Spinal cord (tissue), 10 donors: ENCODE measurements around the gene TBC1D22A. TPM values are rescaled to one million over a fixed set of nuclear protein-coding genes. Genes with fewer than 3 reads are reported as not detected.

ENCODE experiments used
- DNase-seq, 6 donors: peaks; one replicate each; pipeline versions ENCODE4 v3.0.0 to v3.0.0-alpha.2; 2013 to 2015; ENCODE audit warnings: low spot score in 6 of 6, low read depth in 4 of 6
- H3K27ac ChIP-seq: one replicate; pipeline ENCODE4 v1.5.1; 2013; ENCODE audit warnings: low read depth, low read length, control low read depth
- H3K27me3 ChIP-seq: one replicate; pipeline ENCODE4 v1.6.1; 2013; ENCODE audit warnings: low read length; ENCODE audit not compliant: control insufficient read depth, insufficient read depth
- H3K36me3 ChIP-seq: one replicate; pipeline ENCODE4 v1.6.1; 2013; ENCODE audit warnings: low read length; ENCODE audit not compliant: control insufficient read depth, insufficient read depth
- H3K4me1 ChIP-seq: one replicate; pipeline ENCODE4 v1.6.1; 2013; ENCODE audit warnings: low read length; ENCODE audit not compliant: control insufficient read depth, insufficient read depth
- H3K4me3 ChIP-seq: one replicate; pipeline ENCODE4 v1.5.1; 2013; ENCODE audit warnings: low read depth, low read length, control low read depth
- H3K9me3 ChIP-seq: one replicate; pipeline ENCODE4 v1.6.1; 2013; ENCODE audit warnings: low read length; ENCODE audit not compliant: control insufficient read depth, insufficient read depth
- WGBS: methylation state at CpG from one replicate; pipeline ENCODE4 v1.1.5; 2013; ENCODE audit warnings: missing lambda C conversion rate; ENCODE audit not compliant: insufficient coverage; 5-methylcytosine and 5-hydroxymethylcytosine counted together
- polyA plus RNA-seq, 2 donors: library from polyadenylated mRNA; unstranded; fragments of 120-200 nt; gene quantifications; one replicate each; pipeline ENCODE4 v1.2.1, GENCODE V29; 2013; ENCODE audit not compliant: insufficient read length in 2 of 2
- total RNA-seq, 2 donors: library from RNA; depleted of rRNA in 1 of 2; stranded (reverse); fragments of 120-200 nt in 1 of 2; fragments of >200 nt in 1 of 2; gene quantifications; one replicate each; pipeline versions ENCODE4 v1.2.3 to v1.2.4, GENCODE V29; 2013 to 2014
- donor health status: healthy.

TBC1D22A gene
- total and polyA plus RNA-seq, 4 donors, result 7.1 to 14.6 (median 10.8) TPM

- H3K4me3 ChIP-seq, result no peak overlapping the region
- no peaks in the 10 kb centered on the region for H3K27me3 ChIP-seq
- peaks cover 25% of the 10 kb centered on the region for H3K4me1 ChIP-seq
- WGBS, result 57% methylated on average over 5 of the region's 6 CpGs
- no peak overlapping the region for H3K27ac ChIP-seq
- DNase-seq, result peak in 2 of 6 donors; percentile 67 to 69
- H3K36me3 ChIP-seq, result no peaks in the 10 kb centered on the region
- peaks cover 5% of the 10 kb centered on the region for H3K9me3 ChIP-seq
Measured at GRCh38 chr22:46758867-46759290, 3.6 kb upstream of the TBC1D22A start.

DNA sequence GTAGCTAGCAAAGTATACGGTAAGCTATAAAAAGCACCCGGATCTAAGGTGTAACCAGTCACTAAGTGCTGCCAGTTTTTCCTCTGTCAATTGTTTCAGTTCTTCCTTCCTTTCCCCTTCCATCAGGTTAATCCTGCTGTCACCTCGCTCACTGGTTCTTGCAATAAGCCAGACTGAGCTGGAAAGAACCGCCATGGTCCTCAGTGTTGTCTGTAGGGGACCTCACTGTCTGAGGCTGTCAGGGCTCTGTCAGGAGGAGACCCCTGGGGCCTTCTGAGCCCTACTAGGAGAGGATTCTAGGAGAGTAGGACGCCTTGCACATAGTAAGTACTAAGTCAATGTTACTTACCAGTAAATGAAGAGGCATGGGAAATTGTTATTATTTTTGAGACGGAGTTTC, 1.4 kb upstream of the TBC1D22A start:
- DNase-seq, result no peak
- Histone ChIP-seq H3K36me3 (no peaks in the 10 kb centered on the region), H3K27me3 (no peaks in the 10 kb centered on the region), H3K27ac (no peak overlapping the region), H3K4me3 (no peak overlapping the region), H3K9me3 (peaks cover under 1% of the 10 kb centered on the region), H3K4me1 (peaks cover 20% of the 10 kb centered on the region)
- WGBS, result 78% methylated on average over 5 of the region's 6 CpGs

DNA sequence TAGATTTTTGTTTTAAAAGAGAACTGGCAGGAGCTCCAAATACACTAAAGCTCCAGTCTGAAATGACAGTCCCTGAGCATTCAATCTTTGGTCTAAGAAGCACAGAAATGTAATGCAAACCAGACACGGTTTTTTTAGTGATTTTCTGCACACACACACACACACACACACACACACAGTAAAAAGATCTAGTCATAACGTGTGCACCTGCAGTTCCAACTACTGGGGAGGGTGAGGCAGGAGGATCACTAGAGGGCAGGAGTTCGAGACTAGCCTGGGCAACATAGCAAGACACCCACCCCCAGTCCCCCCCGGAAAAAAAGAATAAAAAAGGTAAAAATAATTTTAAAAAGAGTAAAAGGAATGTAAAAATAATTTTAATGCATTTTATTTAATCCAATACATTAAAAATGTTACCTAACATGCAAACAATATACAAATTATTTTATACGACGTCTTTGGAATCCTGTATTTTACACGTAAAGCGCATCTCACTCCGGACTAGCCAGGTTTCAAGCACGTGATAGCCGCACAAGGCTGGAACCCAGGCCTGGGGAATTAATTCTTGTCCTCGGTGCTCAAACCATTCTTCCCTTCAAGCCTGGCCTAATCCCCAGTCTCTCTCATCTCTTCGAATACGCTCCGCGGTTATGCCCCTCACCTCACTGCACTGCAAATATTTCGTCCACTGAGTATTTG, 762 bp upstream of the TBC1D22A start:
- H3K36me3 ChIP-seq, result no peaks in the 10 kb centered on the region
- H3K4me1 ChIP-seq, result peaks cover 20% of the 10 kb centered on the region
- H3K9me3 ChIP-seq, result no peaks in the 10 kb centered on the region
- H3K4me3 ChIP-seq, result peak overlapping the region; percentile 97
- peak overlapping the region; percentile 79 for H3K27ac ChIP-seq
- WGBS, result 1% methylated on average over 13 of the region's 17 CpGs
- no peaks in the 10 kb centered on the region for H3K27me3 ChIP-seq
- no peak for DNase-seq

- DNase-seq, result peak in 1 of 6 donors; percentile 51
- Histone ChIP-seq H3K4me3 (peak overlapping the region; percentile 97), H3K27me3 (no peaks in the 10 kb centered on the region), H3K27ac (peak overlapping the region; percentile 79), H3K9me3 (no peaks in the 10 kb centered on the region), H3K36me3 (no peaks in the 10 kb centered on the region), H3K4me1 (peaks cover 24% of the 10 kb centered on the region)
- 2% methylated on average over 8 of the region's 13 CpGs for WGBS
Measured at GRCh38 chr22:46763051-46763705, 728 bp downstream of the TBC1D22A start.

- Histone ChIP-seq H3K27ac (no peak overlapping the region), H3K9me3 (no peaks in the 10 kb centered on the region)
- WGBS, result 66% methylated on average over 6 of the region's 6 CpGs
Measured at GRCh38 chr22:46764140-46764680, 1.8 kb downstream of the TBC1D22A start.

DNA sequence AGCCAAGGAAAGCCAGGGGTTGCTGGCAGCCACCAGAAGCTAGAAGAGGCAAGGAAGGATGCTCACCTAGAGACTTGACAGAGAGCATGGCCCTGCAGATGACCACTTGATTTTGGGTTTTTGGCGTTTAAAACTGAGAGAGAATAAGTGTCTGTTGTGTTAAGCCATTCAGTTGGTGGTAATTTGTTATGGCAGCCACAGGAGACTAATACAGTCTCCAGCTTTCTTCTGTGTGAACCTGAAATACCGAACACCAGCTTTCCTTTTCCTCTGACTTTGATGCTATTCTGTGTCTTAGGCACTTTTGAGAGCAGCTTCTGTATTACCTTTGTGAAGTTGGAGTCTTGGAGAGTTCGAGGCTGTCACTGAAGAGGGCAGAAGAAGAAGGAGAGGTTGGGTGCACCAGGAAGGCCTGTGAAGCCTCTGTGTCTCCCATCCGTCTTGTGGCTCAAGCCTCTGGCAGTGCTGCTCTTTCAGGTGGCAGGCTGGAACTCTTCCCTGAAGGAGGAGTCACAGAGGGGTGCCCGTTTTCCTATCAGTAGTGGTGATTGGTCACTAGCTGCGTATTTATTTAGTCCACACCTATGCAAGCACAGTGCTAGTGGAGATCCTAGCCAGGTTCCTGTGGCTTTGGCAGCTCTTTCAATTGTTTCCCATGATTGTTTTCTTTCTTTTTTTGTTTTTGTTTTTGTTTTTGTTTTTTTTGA, 2.5 kb downstream of the TBC1D22A start:
- 95% methylated on average over 3 of the region's 6 CpGs for WGBS

More at GRCh38 chr22:46764140-46764680, 1.8 kb downstream of the TBC1D22A start:
- peaks cover under 1% of the 10 kb centered on the region for H3K36me3 ChIP-seq
- H3K4me3 ChIP-seq, result no peak overlapping the region
- H3K27me3 ChIP-seq, result no peaks in the 10 kb centered on the region
- peaks cover 35% of the 10 kb centered on the region for H3K4me1 ChIP-seq
- DNase-seq, result no peak

DNA sequence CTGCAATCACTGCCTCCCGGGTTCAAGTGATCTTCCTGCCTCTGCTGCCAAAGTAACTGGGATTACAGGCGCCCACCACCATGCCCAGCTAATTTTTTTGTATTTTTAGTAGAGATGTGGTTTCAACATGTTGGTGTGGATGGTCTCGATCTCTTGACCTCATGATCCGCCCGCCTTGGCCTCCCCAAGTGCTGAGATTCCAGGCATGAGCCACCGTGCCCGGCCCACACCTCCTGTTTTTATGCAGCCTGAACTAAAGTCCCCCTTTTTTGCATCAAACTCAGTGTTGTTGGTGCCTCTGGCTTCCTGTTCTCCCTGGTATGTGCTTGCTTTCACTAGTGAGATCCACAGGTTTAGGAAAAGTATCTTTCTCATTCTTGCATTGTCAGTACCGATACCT, 4.2 kb downstream of the TBC1D22A start:
- H3K27ac ChIP-seq, result no peak overlapping the region
- H3K27me3 ChIP-seq, result no peaks in the 10 kb centered on the region
- no peak overlapping the region for H3K4me3 ChIP-seq
- DNase-seq, result no peak
- H3K4me1 ChIP-seq, result peaks cover 41% of the 10 kb centered on the region
- 96% methylated on average over 7 of the region's 8 CpGs for WGBS
- no peaks in the 10 kb centered on the region for H3K9me3 ChIP-seq
- H3K36me3 ChIP-seq, result peaks cover 3% of the 10 kb centered on the region

More for the DNA sequence above, 2.5 kb downstream of the TBC1D22A start:
- DNase-seq, result no peak
- H3K4me3 ChIP-seq, result no peak overlapping the region
- peaks cover 42% of the 10 kb centered on the region for H3K4me1 ChIP-seq
- H3K27me3 ChIP-seq, result no peaks in the 10 kb centered on the region
- no peak overlapping the region for H3K27ac ChIP-seq
- H3K36me3 ChIP-seq, result peaks cover 3% of the 10 kb centered on the region
- H3K9me3 ChIP-seq, result no peaks in the 10 kb centered on the region

DNA sequence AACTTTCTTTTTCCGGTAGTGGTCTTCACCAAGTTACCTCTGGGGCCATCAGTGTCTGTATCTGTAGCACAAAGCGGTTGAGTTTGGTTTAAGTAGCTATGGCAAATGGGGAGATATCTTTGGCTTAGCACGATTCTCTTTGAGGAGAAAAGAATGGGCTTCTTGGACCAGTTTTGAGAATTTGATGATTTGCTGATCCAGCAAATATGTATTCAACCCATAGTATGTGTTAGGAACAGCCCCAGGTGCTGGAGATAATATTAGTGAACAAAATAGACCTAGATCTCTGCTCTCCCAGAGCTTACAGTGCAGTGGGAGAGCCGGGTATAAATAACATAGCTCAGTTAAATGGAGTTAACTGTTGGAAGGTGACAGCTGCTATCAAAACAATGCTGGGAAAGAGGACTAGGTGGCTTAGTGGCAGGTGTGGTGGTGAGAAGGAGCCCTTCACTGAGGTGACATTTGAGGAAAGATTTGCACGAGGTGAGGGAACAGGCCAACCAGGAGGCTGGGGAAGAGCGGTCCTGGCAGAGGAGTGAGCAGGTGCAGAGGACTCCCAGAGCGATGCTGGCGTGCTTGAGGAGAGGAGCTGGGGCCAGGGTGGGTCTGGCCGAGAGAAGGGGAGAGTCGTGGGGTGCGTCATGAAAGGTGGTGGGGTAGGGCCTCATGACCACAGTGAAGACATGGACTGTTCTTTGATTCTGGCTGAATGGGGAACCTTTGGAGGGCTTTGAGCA, 5.0 kb downstream of the TBC1D22A start:
- Histone ChIP-seq H3K27me3 (no peaks in the 10 kb centered on the region), H3K4me3 (no peak overlapping the region), H3K27ac (no peak overlapping the region), H3K4me1 (peaks cover 37% of the 10 kb centered on the region), H3K9me3 (no peaks in the 10 kb centered on the region), H3K36me3 (peaks cover 3% of the 10 kb centered on the region)
- no peak for DNase-seq
- WGBS, result 96% methylated on average over 9 of the region's 11 CpGs

GRCh38 chr22:46769191-46769675, 6.8 kb downstream of the TBC1D22A start:
- peak in 2 of 6 donors; percentile 63 to 73 for DNase-seq
- peak overlapping the region; percentile 64 for H3K27ac ChIP-seq
- no peaks in the 10 kb centered on the region for H3K27me3 ChIP-seq
- 59% methylated on average over 17 of the region's 17 CpGs for whole genome bisulfite sequencing
- no peaks in the 10 kb centered on the region for H3K9me3 ChIP-seq
- peaks cover 10% of the 10 kb centered on the region for H3K36me3 ChIP-seq
- H3K4me3 ChIP-seq, result no peak overlapping the region
- H3K4me1 ChIP-seq, result peaks cover 34% of the 10 kb centered on the region
